ENCODE measurements around the gene ANO5.

ANO5 gene

GRCh38 chr11:22302368-22302767 is 109.5 kb downstream of the ANO5 start:
- no peak for DNase-seq (ENCODE audit: low read depth, low spot score)
- no peak overlapping the region for H3K4me3 ChIP-seq (ENCODE audit: low read depth, low read length)
- ChIA-PET CTCF (no interaction called here), POLR2A (no interaction called here)
- no peak for TF ChIP-seq CTCF (IDR thresholded peaks at IDR 0.05; ENCODE audit: insufficient read depth, low read length, missing control alignments)

- POLR2A ChIA-PET: no interaction called here
- TF ChIP-seq CTCF (IDR thresholded peaks at IDR 0.05; ENCODE audit: insufficient read depth, low read length, missing control alignments): peak; percentile 27
- no peak for DNase-seq (ENCODE audit: low read depth, low spot score)
- H3K4me3 ChIP-seq (ENCODE audit: low read depth, low read length): no peak overlapping the region
- CTCF ChIA-PET: interaction anchor here (1.1 to 3.9 kb wide), 5 partner anchors 78 to 1656 kb away, joined by 3 to 20 read pairs (median 3); no protein-coding TSS in a partner anchor
These were observed 111.6 kb downstream of the ANO5 start for GRCh38 chr11:22304337-22304961.

- TF ChIP-seq CTCF (IDR thresholded peaks at IDR 0.05; ENCODE audit: insufficient read depth, low read length, missing control alignments): no peak
- CTCF ChIA-PET: no interaction called here
- POLR2A ChIA-PET: no interaction called here
- no peak overlapping the region for H3K4me3 ChIP-seq (ENCODE audit: low read depth, low read length)
- DNase-seq (ENCODE audit: low read depth, low spot score): no peak
These were observed 124.8 kb downstream of the ANO5 start for GRCh38 chr11:22317656-22318055.

GRCh38 chr11:22331771-22332170 is 138.9 kb downstream of the ANO5 start:
- ChIA-PET CTCF (interaction anchor here (0.7 kb wide), 1 partner anchor 456 kb away, joined by 3 read pairs; no protein-coding TSS in a partner anchor), POLR2A (no interaction called here)
- no peak for DNase-seq (ENCODE audit: low read depth, low spot score)
- H3K4me3 ChIP-seq (ENCODE audit: low read depth, low read length): no peak overlapping the region
- no peak for TF ChIP-seq CTCF (IDR thresholded peaks at IDR 0.05; ENCODE audit: insufficient read depth, low read length, missing control alignments)

Data from AG04449 (cell line).